ENCODE results near the gene PKMYT1.
"Not testable (repeated sequence)": the region's sequence is repeated elsewhere in the genome, so short reads cannot be mapped to it uniquely, and the experiment has no call there.

The PKMYT1 gene

DNA sequence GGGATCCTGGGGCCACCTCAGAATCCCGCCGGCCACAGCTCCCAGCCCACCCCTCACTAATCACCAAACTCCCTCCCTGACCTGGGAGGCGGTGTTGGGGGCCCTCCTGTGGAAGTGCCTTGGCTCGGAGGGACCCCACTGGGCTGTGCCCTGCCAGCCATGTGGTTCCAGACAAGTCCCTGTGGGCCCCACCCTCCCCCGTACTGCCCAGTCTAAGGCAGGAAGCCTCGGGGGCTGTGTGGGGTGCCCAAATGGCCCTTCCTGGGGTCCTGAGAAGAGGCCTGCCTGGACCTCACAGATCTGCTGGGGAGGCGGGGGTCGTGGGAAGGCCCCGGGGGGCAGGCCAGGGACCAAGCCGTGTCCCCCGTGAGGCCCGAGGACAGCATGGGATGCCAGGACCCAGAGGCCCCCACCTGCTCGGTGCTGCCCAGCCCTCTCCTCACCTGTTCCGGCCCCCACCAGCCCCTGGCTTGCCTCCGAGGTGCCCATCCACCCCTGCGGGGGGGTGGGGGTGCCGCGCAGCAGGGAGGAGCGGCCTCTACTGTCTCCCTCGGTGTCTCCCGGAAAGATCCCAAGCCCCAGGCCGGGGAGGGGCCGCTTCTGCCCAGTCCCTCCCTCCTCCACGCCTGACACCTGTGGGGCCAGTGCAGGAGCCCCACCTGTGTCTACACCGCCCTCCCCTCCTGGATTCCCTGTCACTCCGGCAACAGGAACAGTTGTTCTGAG, 25.4 kb downstream of the PKMYT1 start:
- no peak overlapping the region for H3K4me3 ChIP-seq (ENCODE audit: low read length)
- peaks cover 3% of the 10 kb centered on the region for H3K27me3 ChIP-seq (ENCODE audit: control insufficient read depth, insufficient read depth, low read length)
- H3K4me1 ChIP-seq (ENCODE audit: control insufficient read depth, insufficient read depth, low read length) = no peaks in the 10 kb centered on the region
- H3K27ac ChIP-seq (ENCODE audit: low read depth, low read length) = no peak overlapping the region
- no peaks in the 10 kb centered on the region for H3K36me3 ChIP-seq (ENCODE audit: control insufficient read depth, insufficient read depth, low read length)
- H3K9ac ChIP-seq (ENCODE audit: low read length) = no peak overlapping the region

DNA sequence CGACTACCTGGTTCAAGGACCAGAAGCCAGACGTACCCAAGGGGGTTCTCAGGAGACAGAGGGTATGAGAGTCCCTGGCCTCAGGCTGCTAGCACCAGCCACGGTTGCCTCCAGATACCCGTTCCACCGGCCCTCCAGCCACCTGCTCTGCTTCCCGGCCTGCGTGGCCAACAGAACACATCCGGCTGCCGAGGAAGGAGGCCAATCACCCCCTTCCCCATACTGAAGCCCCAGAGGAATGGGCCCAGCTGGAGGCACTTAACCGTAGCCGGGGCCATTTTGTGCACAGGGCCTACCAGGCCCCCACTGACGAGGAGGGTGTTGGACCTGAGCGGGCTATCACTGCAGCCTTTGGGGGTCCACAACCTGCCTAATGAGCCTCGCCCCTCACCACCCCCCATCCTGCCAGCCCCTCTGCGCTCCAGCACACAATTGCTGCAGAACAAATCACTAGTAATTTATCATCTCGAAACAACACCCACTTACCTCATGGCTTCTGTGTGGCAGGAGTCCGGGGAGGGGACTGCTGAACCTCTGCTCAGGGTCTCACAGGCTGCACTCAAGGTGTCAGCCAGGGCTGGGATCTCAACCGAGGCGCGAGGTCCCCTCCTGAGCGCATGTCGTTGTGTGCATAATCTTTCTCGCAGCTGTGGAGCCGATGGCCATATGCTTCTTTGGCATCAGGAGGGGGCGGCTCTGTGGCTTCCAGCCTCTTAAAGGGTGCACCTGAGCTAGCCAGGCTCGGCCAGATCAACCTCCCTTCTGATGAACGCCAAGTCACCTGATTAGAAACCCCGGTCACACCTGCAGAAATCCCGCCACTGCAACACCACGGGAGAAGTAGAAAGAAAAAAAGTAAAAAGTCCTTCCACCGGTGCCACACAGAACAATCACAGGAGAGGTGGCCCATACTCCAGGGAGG, 26.3 kb downstream of the PKMYT1 start:
- Histone ChIP-seq H3K27ac (ENCODE audit: low read depth, low read length) (no peak overlapping the region), H3K9ac (ENCODE audit: low read length) (no peak overlapping the region), H3K36me3 (ENCODE audit: control insufficient read depth, insufficient read depth, low read length) (no peaks in the 10 kb centered on the region), H3K4me1 (ENCODE audit: control insufficient read depth, insufficient read depth, low read length) (no peaks in the 10 kb centered on the region), H3K27me3 (ENCODE audit: control insufficient read depth, insufficient read depth, low read length) (no peaks in the 10 kb centered on the region), H3K4me3 (ENCODE audit: low read length) (no peak overlapping the region)

DNA sequence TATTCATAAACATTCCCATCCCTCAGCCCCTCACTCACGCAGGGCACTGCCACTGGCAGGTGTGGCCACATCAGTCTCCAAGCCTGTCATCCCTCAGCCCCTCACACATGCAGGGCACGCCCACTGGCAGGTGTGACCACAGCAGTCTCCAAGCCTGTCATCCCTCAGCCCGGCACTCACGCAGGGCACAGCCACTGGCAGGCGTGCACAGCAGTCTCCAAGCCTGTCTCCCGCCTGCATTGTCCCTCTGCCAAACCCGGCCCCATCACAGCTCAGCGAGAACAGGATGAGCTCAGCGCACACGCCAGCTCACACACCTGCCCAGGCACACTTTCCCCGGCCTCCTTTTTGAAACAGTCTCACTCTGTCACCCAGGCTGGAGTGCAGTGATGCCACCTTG, 27.6 kb downstream of the PKMYT1 start:
- H3K27ac ChIP-seq (ENCODE audit: low read depth, low read length) = no peak overlapping the region
- no peaks in the 10 kb centered on the region for H3K4me1 ChIP-seq (ENCODE audit: control insufficient read depth, insufficient read depth, low read length)
- no peaks in the 10 kb centered on the region for H3K36me3 ChIP-seq (ENCODE audit: control insufficient read depth, insufficient read depth, low read length)
- no peak overlapping the region for H3K9ac ChIP-seq (ENCODE audit: low read length)
- no peaks in the 10 kb centered on the region for H3K27me3 ChIP-seq (ENCODE audit: control insufficient read depth, insufficient read depth, low read length)
- no peak overlapping the region for H3K4me3 ChIP-seq (ENCODE audit: low read length)

DNA sequence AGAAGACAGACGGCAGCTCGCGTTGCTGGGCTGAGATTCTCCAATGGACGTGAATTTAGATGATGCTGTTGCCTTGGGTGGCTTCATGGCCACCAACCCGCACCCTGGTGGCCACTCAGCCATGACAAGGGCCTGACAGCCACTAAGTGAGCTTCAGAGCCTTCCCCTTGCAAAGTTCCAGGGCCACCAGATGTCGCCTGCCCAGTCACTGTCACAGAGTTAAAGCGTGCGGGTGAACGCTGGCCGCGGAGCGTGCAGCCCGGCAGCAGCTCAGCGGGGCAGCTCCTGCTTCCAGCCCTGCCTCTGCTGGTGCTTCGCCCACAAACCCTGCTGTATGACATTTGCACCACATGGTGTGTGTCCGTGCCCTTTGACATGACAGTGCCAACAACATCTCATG, 29.5 kb downstream of the PKMYT1 start:
- no peak overlapping the region for H3K9ac ChIP-seq (ENCODE audit: low read length)
- no peak overlapping the region for H3K27ac ChIP-seq (ENCODE audit: low read depth, low read length)
- H3K4me1 ChIP-seq (ENCODE audit: control insufficient read depth, insufficient read depth, low read length) = no peaks in the 10 kb centered on the region
- no peaks in the 10 kb centered on the region for H3K36me3 ChIP-seq (ENCODE audit: control insufficient read depth, insufficient read depth, low read length)
- H3K27me3 ChIP-seq (ENCODE audit: control insufficient read depth, insufficient read depth, low read length) = no peaks in the 10 kb centered on the region
- no peak overlapping the region for H3K4me3 ChIP-seq (ENCODE audit: low read length)

- no peak overlapping the region for H3K9ac ChIP-seq (ENCODE audit: low read length)
- H3K4me1 ChIP-seq (ENCODE audit: control insufficient read depth, insufficient read depth, low read length) = no peaks in the 10 kb centered on the region
- no peak overlapping the region for H3K27ac ChIP-seq (ENCODE audit: low read depth, low read length)
- no peaks in the 10 kb centered on the region for H3K27me3 ChIP-seq (ENCODE audit: control insufficient read depth, insufficient read depth, low read length)
- no peaks in the 10 kb centered on the region for H3K36me3 ChIP-seq (ENCODE audit: control insufficient read depth, insufficient read depth, low read length)
- H3K4me3 ChIP-seq (ENCODE audit: low read length) = no peak overlapping the region
These were observed 29.9 kb downstream of the PKMYT1 start for GRCh38 chr16:2950353-2950724.

GRCh38 chr16:2949705-2950352, 30.4 kb downstream of the PKMYT1 start:
- Histone ChIP-seq H3K9ac (ENCODE audit: low read length) (no peak overlapping the region), H3K4me1 (ENCODE audit: control insufficient read depth, insufficient read depth, low read length) (no peaks in the 10 kb centered on the region), H3K4me3 (ENCODE audit: low read length) (no peak overlapping the region), H3K36me3 (ENCODE audit: control insufficient read depth, insufficient read depth, low read length) (no peaks in the 10 kb centered on the region), H3K27me3 (ENCODE audit: control insufficient read depth, insufficient read depth, low read length) (no peaks in the 10 kb centered on the region), H3K27ac (ENCODE audit: low read depth, low read length) (no peak overlapping the region)

DNA sequence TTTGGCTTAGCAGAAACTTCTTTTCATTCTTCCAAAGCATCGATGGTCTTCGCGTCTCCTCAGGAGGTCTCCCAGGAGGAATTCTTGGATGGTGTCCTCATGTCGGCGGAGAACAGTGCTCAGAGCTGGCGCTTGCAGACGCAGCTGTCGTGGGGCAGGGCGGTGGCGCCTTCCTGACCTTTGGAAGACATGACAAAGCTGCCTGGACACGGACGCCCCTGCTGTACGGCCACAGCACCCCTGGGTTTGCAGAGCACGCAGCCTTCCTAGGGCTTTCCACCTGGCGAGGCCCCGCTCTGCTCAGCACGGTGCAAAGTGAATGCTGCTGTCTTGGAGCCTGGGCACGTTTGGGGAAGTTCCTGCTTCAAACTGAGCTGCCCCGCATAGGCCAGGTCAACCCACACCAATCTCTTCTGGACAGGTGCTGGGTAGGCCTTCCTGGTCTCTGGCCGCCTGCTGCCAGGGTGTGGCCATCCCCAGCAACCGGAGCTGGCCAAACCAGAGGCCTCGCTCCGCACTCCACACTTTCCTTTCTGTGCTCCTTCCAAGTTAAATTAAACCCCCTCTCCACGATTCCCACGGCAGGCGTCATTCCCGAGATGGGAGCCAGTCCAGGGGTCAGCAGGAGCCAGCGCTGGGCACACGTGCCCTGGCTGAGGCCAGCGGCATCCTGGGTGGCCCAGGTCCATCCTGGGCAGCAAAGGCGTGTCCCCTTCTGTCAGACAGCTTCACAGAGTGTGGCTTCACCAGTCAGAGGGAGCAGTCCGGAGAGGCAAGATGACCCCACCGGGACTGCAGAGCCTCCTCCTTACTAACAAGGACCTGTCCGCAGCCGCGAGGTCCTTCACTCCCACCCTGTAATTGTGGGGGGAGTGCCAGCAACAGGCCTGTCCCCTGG, 31.2 kb downstream of the PKMYT1 start:
- H3K4me3 ChIP-seq (ENCODE audit: low read length) = no peak overlapping the region
- H3K36me3 ChIP-seq (ENCODE audit: control insufficient read depth, insufficient read depth, low read length) = peaks cover under 1% of the 10 kb centered on the region
- no peaks in the 10 kb centered on the region for H3K27me3 ChIP-seq (ENCODE audit: control insufficient read depth, insufficient read depth, low read length)
- H3K4me1 ChIP-seq (ENCODE audit: control insufficient read depth, insufficient read depth, low read length) = no peaks in the 10 kb centered on the region
- H3K27ac ChIP-seq (ENCODE audit: low read depth, low read length) = no peak overlapping the region
- H3K9ac ChIP-seq (ENCODE audit: low read length) = no peak overlapping the region

GRCh38 chr16:2946649-2947048, 33.6 kb downstream of the PKMYT1 start:
- Histone ChIP-seq H3K4me3 (ENCODE audit: low read length) (no peak overlapping the region), H3K4me1 (ENCODE audit: control insufficient read depth, insufficient read depth, low read length) (no peaks in the 10 kb centered on the region), H3K27me3 (ENCODE audit: control insufficient read depth, insufficient read depth, low read length) (no peaks in the 10 kb centered on the region), H3K36me3 (ENCODE audit: control insufficient read depth, insufficient read depth, low read length) (peaks cover 5% of the 10 kb centered on the region), H3K27ac (ENCODE audit: low read depth, low read length) (no peak overlapping the region), H3K9ac (ENCODE audit: low read length) (no peak overlapping the region)

DNA sequence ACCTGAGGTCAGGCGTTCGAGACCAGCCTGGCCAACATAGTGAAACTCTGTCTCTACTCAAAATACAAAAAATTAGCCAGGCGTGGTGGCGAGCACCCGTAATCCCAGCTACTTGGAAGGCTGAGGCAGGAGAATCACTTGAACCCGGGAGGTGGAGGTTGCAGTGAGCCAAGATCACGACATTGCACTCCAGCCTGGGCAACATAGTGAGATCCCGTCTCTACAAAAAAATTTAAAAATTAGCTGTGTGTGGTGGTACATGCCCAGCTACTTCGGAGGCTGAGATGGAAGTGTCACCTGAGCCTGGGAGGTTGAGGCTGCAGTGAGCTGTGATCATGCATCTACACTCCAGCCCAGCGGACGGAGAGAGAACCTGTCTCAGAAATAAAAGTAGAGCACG, 36.5 kb downstream of the PKMYT1 start:
- H3K27me3 ChIP-seq (ENCODE audit: control insufficient read depth, insufficient read depth, low read length); H3K9ac ChIP-seq (ENCODE audit: low read length); H3K4me3 ChIP-seq (ENCODE audit: low read length); H3K4me1 ChIP-seq (ENCODE audit: control insufficient read depth, insufficient read depth, low read length); H3K27ac ChIP-seq (ENCODE audit: low read depth, low read length): not testable (repeated sequence)
- H3K36me3 ChIP-seq (ENCODE audit: control insufficient read depth, insufficient read depth, low read length) = peaks cover 15% of the 10 kb centered on the region

GRCh38 chr16:2942045-2942444, 38.2 kb downstream of the PKMYT1 start:
- Histone ChIP-seq H3K27ac (ENCODE audit: low read depth, low read length) (no peak overlapping the region), H3K4me3 (ENCODE audit: low read length) (no peak overlapping the region), H3K9ac (ENCODE audit: low read length) (no peak overlapping the region), H3K4me1 (ENCODE audit: control insufficient read depth, insufficient read depth, low read length) (no peaks in the 10 kb centered on the region), H3K27me3 (ENCODE audit: control insufficient read depth, insufficient read depth, low read length) (no peaks in the 10 kb centered on the region), H3K36me3 (ENCODE audit: control insufficient read depth, insufficient read depth, low read length) (peaks cover 22% of the 10 kb centered on the region)

DNA sequence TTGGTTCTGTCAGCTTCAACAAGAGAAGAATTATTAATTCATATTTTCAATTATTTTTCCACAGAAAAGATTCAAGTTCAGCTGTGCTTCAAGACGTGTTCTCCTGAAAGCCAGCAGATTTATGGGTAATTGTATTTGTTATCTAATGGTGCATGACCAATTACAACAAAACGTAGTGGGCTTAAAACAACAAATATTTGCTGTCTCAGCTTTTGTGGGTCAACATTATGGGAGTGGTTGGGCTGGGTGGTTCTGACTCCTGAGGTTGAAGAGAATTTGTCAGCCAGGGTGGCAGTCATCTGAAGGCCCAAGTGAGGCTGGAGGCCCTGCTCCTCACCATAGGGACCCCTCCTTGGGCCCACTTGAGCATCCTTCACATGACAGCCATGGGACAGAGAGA, 40.3 kb downstream of the PKMYT1 start:
- H3K27me3 ChIP-seq (ENCODE audit: control insufficient read depth, insufficient read depth, low read length) = no peaks in the 10 kb centered on the region
- peaks cover 22% of the 10 kb centered on the region for H3K36me3 ChIP-seq (ENCODE audit: control insufficient read depth, insufficient read depth, low read length)

GRCh38 chr16:2938206-2938605, 42.0 kb downstream of the PKMYT1 start:
- no peak overlapping the region for H3K4me3 ChIP-seq (ENCODE audit: low read length)
- no peak overlapping the region for H3K9ac ChIP-seq (ENCODE audit: low read length)
- H3K36me3 ChIP-seq (ENCODE audit: control insufficient read depth, insufficient read depth, low read length) = peaks cover 21% of the 10 kb centered on the region
- no peaks in the 10 kb centered on the region for H3K4me1 ChIP-seq (ENCODE audit: control insufficient read depth, insufficient read depth, low read length)
- no peak overlapping the region for H3K27ac ChIP-seq (ENCODE audit: low read depth, low read length)
- H3K27me3 ChIP-seq (ENCODE audit: control insufficient read depth, insufficient read depth, low read length) = no peaks in the 10 kb centered on the region

More for the DNA sequence above, 40.3 kb downstream of the PKMYT1 start:
- Histone ChIP-seq H3K4me1 (ENCODE audit: control insufficient read depth, insufficient read depth, low read length) (no peaks in the 10 kb centered on the region), H3K27ac (ENCODE audit: low read depth, low read length) (no peak overlapping the region), H3K4me3 (ENCODE audit: low read length) (no peak overlapping the region), H3K9ac (ENCODE audit: low read length) (no peak overlapping the region)
